NCI-H146 treated with DMSO at 0.1 percent for 48 hours (cell line): ENCODE results near the gene TMEM150B.

Experiments used
- DNase-seq: peaks from one replicate; lab custom pipeline; 2025; ENCODE audit not compliant: unreplicated experiment; lab: John Stamatoyannopoulos, UW

The TMEM150B gene

DNA sequence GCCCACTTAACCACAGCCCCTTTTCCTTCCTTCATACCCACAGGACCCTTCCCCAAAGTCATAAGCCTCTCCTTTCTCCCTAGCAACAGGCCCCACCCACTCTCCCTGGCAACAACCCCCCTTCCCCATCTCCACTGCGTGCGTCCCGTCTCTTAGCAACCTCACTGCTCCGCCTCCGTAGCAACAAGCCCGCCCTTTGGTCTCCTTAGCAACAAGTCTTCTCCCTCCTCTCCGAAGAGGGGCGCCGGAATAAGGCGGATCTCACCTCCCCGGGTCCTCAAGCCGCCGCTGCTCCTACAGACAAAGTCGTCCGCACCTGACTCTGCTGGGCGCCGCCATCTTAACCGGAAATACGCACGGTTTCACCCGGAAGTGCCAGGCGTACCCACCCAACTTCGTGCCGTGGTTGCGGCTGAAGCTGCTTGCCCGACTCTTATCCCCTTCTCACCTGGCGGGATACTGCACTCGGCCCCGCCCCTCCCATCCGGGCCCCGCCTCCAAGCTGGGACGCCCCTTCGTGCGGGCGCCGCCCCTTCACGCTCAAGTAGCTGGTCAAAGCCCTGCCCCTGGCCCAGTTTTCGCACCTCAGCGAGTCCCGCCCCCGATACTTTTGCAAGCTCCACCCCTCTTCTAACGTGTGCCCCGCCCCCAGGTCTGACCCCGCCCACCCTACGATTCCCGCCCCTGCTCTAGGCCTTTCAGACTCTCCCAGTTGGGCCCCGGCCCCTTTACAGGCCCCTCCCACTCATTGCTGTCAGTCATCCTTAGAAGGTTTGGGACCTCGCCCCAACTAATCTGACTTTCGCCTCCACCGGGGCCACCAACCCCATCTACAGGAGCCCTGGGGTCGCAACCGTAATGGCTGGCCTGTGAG, 45.1 kb downstream of the TMEM150B start, which contains the start of gene HSPBP1:
Gene HSPBP1 (minus strand): TSS at position 341 of the 874 bp plus-strand sequence. CDS start 502 bp downstream, outside the sequence.
- DNase-seq: peak; percentile 96

- DNase-seq: no peak
Measured at GRCh38 chr19:55279340-55279739, 45.8 kb downstream of the TMEM150B start.

- no peak for DNase-seq
Measured at GRCh38 chr19:55278391-55279135, 46.6 kb downstream of the TMEM150B start.

DNA sequence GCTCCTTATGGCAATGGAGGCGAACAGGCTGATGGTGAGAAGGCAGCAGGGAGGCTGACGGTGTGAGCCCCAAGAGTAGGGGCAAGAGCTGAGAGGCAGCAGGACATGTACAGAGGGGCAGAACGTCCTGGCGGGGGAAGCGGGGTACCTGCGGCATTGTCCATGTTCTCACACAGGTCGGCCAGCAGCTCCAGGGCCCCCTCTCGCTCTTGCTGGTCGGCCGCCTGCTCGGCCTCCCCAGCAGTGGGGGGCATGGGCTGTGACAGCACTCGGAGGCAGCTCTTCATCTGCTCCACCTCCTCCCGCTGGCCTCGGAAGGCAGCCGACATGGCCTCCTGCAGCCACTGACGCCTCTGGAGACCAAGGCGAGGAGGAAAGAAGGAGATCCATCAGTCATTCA, 47.6 kb downstream of the TMEM150B start:
- DNase-seq: no peak

- no peak for DNase-seq
Measured at GRCh38 chr19:55276720-55277430, 48.3 kb downstream of the TMEM150B start.

- no peak for DNase-seq
Measured at GRCh38 chr19:55275851-55276719, 49.1 kb downstream of the TMEM150B start.

DNA sequence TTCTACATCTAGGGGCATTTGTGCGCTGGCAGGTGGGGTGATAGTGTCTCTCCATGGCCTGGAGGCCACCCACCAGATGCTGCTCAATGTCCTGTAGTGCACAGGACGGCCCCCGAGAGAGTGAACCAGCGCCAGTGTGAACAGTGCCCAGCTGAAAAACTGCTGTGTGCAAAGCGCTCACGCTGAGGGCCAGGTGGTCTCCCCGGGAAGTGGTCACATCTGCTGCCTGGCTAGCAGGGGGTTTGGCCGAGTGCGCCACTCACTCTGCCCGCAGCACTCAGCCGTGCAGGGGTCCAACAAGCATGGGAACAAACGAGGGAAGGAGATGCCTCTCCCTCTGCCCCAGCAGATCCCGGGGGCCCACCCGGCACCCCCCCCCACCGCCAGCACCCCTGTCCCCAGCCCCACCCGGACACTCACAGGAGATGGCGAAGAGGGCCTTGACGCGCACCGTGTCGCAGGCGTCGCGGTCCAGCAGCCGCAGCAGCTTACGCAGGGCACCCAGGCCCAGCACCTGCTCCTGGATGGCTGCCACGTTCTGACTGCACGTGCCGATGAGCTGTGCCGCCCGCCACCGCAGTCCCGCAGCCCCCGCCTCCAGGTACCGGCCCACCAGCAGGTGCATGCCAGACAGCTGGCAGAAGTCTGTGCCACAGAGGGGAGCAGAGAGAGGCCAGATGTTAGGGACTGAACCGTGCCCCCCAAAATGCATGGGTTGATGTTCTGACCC, 51.0 kb downstream of the TMEM150B start:
- no peak for DNase-seq

DNA sequence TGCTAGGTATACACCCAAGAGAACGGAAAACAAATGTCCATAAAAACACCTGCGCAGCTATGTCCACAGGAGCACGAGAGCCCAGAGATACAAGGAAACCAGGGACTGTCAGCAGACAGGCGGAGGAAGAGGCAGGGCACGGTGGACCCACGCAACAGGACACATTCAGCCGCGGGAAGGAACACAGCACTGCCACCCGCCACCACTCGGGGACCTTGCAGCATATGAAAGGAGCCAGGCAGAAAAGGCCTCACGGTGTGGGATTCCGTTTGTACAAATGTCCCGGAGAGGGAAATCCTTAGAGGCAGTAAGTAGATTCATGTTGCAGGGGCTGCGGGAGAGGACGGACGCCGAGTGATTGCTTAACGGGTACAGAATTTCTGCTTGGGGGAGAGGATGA, 53.0 kb downstream of the TMEM150B start:
- no peak for DNase-seq

- DNase-seq: no peak
Measured at GRCh38 chr19:55270172-55270942, 54.8 kb downstream of the TMEM150B start.

GRCh38 chr19:55269299-55269698, 55.8 kb downstream of the TMEM150B start:
- DNase-seq: no peak

DNA sequence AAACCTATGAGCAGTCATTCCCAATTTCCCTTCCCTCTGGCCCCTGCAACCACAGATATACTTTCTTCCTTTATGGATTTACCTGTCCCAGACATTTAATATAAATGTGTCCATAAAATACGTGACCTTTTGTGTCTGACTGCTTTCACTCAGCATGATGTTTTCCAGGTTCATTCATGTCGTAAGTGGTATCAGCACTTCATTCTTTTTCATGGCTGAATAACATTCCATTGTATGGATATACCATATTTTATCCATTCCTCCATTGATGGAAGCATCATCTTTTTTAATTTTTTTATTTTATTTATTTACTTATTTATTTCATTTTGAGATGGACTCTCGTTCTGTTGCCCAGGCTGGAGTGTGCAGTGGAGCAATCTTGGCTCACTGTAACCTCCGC, 58.3 kb downstream of the TMEM150B start:
- DNase-seq: no peak

- no peak for DNase-seq
Measured at GRCh38 chr19:55266404-55266803, 58.7 kb downstream of the TMEM150B start.

DNA sequence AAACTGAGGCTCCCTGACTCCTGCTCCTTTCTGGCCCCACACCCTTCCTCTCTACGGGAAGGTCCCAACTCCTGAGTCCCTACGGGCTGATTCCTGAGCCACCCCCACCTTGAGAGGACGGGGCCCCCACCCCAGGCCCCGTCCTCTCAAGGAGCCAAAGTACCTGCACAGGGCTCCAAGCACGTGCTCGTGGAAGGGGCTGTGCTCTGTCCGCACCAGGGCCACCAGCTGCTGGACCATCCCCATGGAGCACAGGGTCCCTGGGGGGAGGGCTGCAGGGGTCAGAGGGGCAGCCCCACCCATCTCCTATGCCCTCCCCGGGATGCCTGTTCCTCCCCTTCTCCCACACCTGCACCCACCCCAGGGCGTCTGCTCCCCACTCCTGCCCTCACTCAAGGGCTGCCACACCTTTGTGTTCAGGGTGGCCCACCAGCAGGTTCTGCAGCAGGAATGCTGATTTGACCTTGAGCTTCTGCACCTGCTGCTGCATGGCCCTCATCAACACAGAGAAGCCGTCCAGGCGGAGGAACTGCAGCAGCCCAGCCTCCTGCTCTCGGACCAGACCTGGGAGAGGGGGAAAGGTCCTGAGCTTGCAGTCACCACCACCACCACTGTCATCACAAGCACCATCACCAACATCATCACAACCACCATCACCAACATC, 59.3 kb downstream of the TMEM150B start:
- no peak for DNase-seq

GRCh38 chr19:55265173-55265572, 60.0 kb downstream of the TMEM150B start:
- no peak for DNase-seq

- no peak for DNase-seq
Measured at GRCh38 chr19:55264531-55264930, 60.6 kb downstream of the TMEM150B start.
